ENCODE results near the gene ORM1.
A peak's percentile ranks its signal among the peaks of the same experiment; 100 is the strongest.

- TF ChIP-seq POLR2A (IDR thresholded peaks at IDR 0.05) (no peak), CTCF (IDR thresholded peaks at IDR 0.05) (peak; percentile 30 to 64), POLR2AphosphoS5 (IDR thresholded peaks at IDR 0.05) (no peak)
Observed at GRCh38 chr9:114339130-114339908, 16.4 kb downstream of the ORM1 start.
